HepG2 (cell line): ENCODE results near the gene RNGTT. TPM values are rescaled to one million over a fixed set of nuclear protein-coding genes. Genes with fewer than 3 reads are reported as not detected.
A peak's percentile ranks its signal among the peaks of the same experiment; 100 is the strongest.

Experiments used
- ATAC-seq: fragments of 200-7000 bp; cut with Tn5 transposase; 3 replicates; pipeline ENCODE4 v1.9.1; 2020; ENCODE audit warnings: mild to moderate bottlenecking, moderate library complexity
- BruUV-seq: library from RNA; stranded (reverse); fragments of 400-500 nt; replicated peaks from 2 replicates; lab custom pipeline; 2021; lab: Mats Ljungman, UMichigan
- CTCF ChIA-PET: fragments of 300-600 bp; formaldehyde crosslinking; extraction: SDS; loops from one replicate; lab custom pipeline; 2021; ENCODE audit warnings: low total read pairs, inconsistent platforms, low intra/inter-chr PET ratio; lab: Yijun Ruan, JAX
- POLR2A ChIA-PET: fragments of 350-600 bp; sonication (Branson Sonifier 250); formaldehyde crosslinking; loops from one replicate; lab custom pipeline; 2020; ENCODE audit warnings: antibody characterized with exemption, inconsistent platforms; lab: Yijun Ruan, JAX
- DNase-seq: peaks from one replicate; pipeline ENCODE4 v3.0.0-alpha.2; 2015; ENCODE audit warnings: low spot score
- FAIRE-seq: peaks from 3 replicates; lab custom pipeline; 2011; peaks lifted over from hg19 to GRCh38; lab: Jason Lieb, UNC
- H2AFZ ChIP-seq: one replicate; pipeline ENCODE4 v1.6.1; 2011; ENCODE audit warnings: low read length, inconsistent platforms
- H3K27ac ChIP-seq: fragments of 300-600 bp; 3 replicates; pipeline ENCODE4 v1.8.0; 2011; ENCODE audit warnings: mixed run types, mild to moderate bottlenecking, mixed read lengths, low read length, inconsistent platforms; ENCODE audit not compliant: insufficient read depth; ENCODE audit errors: extremely low read length
- H3K27me3 ChIP-seq, 2 experiments: fragments of 200-600 bp in 1 of 2; 2 replicates in 1 of 2; 3 replicates in 1 of 2; pipeline versions ENCODE4 v1.6.0 to v1.8.0; 2011; ENCODE audit warnings: low read length in 2 of 2, mild to moderate bottlenecking in 2 of 2, moderate library complexity in 2 of 2, inconsistent platforms in 1 of 2; ENCODE audit not compliant: insufficient read depth in 2 of 2, control insufficient read depth in 1 of 2
- H3K36me3 ChIP-seq, 2 experiments: fragments of 200-600 bp in 1 of 2; replicated peaks in 1 of 2; 2 replicates in 1 of 2; 3 replicates in 1 of 2; pipeline versions ENCODE4 v1.5.1 to v1.8.0; 2011; ENCODE audit warnings: low read length in 2 of 2, inconsistent platforms in 1 of 2; ENCODE audit not compliant: insufficient read depth in 2 of 2, control insufficient read depth in 1 of 2
- H3K4me1 ChIP-seq: 2 replicates; pipeline ENCODE4 v1.5.1; 2012; ENCODE audit warnings: low read length, inconsistent platforms; ENCODE audit not compliant: insufficient read depth
- H3K4me2 ChIP-seq: 2 replicates; pipeline ENCODE4 v1.6.0; 2011; ENCODE audit warnings: low read depth, low read length, inconsistent platforms
- H3K4me3 ChIP-seq, 3 experiments: fragments of 200-600 bp in 1 of 3; sonication (generic), shearing (Covaris generic) in 1 of 3; replicated peaks in 1 of 3; 2 replicates each; pipeline ENCODE4 v1.5.1; 2011 to 2016; ENCODE audit warnings: low read length in 3 of 3, inconsistent platforms in 2 of 3, low read depth in 2 of 3, mild to moderate bottlenecking in 2 of 3, control low read depth in 1 of 3, mixed read lengths in 1 of 3; ENCODE audit not compliant: insufficient read depth in 1 of 3
- H3K79me2 ChIP-seq: one replicate; pipeline ENCODE4 v1.6.1; 2011; ENCODE audit warnings: low read length, inconsistent platforms; ENCODE audit not compliant: insufficient read depth
- H3K9ac ChIP-seq: 2 replicates; pipeline ENCODE4 v1.6.0; 2011; ENCODE audit warnings: mild to moderate bottlenecking, low read depth, low read length, inconsistent platforms; ENCODE audit not compliant: insufficient read depth
- H3K9me3 ChIP-seq: 2 replicates; pipeline ENCODE4 v1.5.1; 2012; ENCODE audit warnings: mild to moderate bottlenecking, low read length
- H4K20me1 ChIP-seq: 2 replicates; pipeline ENCODE4 v1.6.0; 2011; ENCODE audit warnings: inconsistent platforms, mild to moderate bottlenecking, low read length, moderate library complexity; ENCODE audit not compliant: insufficient read depth
- ATAD3A ChIP-seq: sonication (generic); formaldehyde crosslinking; IDR thresholded peaks from 2 replicates; pipeline ENCODE4 v1.4.0; 2020; ENCODE audit warnings: missing genetic modification reagents
- CBFB ChIP-seq: sonication (generic); formaldehyde crosslinking; IDR thresholded peaks from 2 replicates; pipeline ENCODE4 v1.4.0; 2020; ENCODE audit warnings: missing genetic modification reagents
- KDM1A ChIP-seq: IDR thresholded peaks from 2 replicates; pipeline ENCODE4 v1.6.1; 2016; ENCODE audit warnings: missing compliant biosample characterization
- MAFK ChIP-seq, 2 experiments: IDR thresholded peaks in 1 of 2; conservative IDR thresholded peaks in 1 of 2; 2 replicates each; pipeline ENCODE4 v1.6.1; 2011; ENCODE audit warnings: improper control_type of control experiment in 2 of 2, low read length in 2 of 2
- NFE2L2 ChIP-seq: fragments of 150-350 bp; IDR thresholded peaks from 2 replicates; pipeline ENCODE4 v1.6.1; 2014; ENCODE audit warnings: low read length
- RBM39 ChIP-seq: fragments of 200-400 bp; formaldehyde crosslinking; IDR thresholded peaks from one replicate; pipeline ENCODE4 v1.6.1; 2018; ENCODE audit warnings: antibody characterized with exemption, mild to moderate bottlenecking, low read depth, low read length; ENCODE audit not compliant: poor library complexity, severe bottlenecking
- RCOR2 ChIP-seq: IDR thresholded peaks from 2 replicates; pipeline ENCODE4 v1.6.1; 2016; ENCODE audit warnings: missing biosample characterization, missing genetic modification reagents
- U2AF1 ChIP-seq: fragments of 200-400 bp; formaldehyde crosslinking; optimal IDR thresholded peaks from 2 replicates; pipeline ENCODE3; 2017; ENCODE audit warnings: mild to moderate bottlenecking, low read depth, low read length
- ZFP36L2 ChIP-seq: sonication (generic); formaldehyde crosslinking; IDR thresholded peaks from 2 replicates; pipeline ENCODE4 v1.4.0; 2020; ENCODE audit warnings: missing genetic modification reagents
- ZNF124 ChIP-seq: sonication (generic); formaldehyde crosslinking; IDR thresholded peaks from 2 replicates; pipeline ENCODE4 v1.4.0; 2020; ENCODE audit warnings: missing genetic modification reagents
- ZNF619 ChIP-seq: sonication (generic); formaldehyde crosslinking; IDR thresholded peaks from 2 replicates; pipeline ENCODE4 v1.4.0; 2020; ENCODE audit warnings: mild to moderate bottlenecking, missing genetic modification reagents
- ZSCAN22 ChIP-seq: sonication (generic); formaldehyde crosslinking; IDR thresholded peaks from 2 replicates; pipeline ENCODE4 v1.4.0; 2020; ENCODE audit warnings: mild to moderate bottlenecking, missing genetic modification reagents
- WGBS: methylation state at CpG from one replicate; pipeline ENCODE4 v1.1.6; 2017; ENCODE audit warnings: low lambda C conversion rate; 5-methylcytosine and 5-hydroxymethylcytosine counted together
- in situ Hi-C: cut with HindIII; loops from 2 replicates; pipeline ENCODE4 v1.10.0; 2017; ENCODE audit warnings: low pct_unique_long_range_greater_than_20kb; ENCODE audit not compliant: extremely low pct_ligation_motif_present
- intact Hi-C: fragments of 100-400 bp; cut with micrococcal nuclease; formaldehyde crosslinking; loops from one replicate; pipeline ENCODE4 v1.10.0; 2022; ENCODE audit not compliant: unreplicated experiment
- polyA plus RNA-seq, 8 experiments: library from polyadenylated mRNA; depleted of rRNA in 3 of 8; stranded (reverse) in 7 of 8; unstranded in 1 of 8; fragments of >200 nt; fragmentation: Illumina TruSeq in 4 of 8; extraction: Trizol in 4 of 8; gene quantifications; 2 replicates each; pipeline versions ENCODE4 v1.2.1 to v1.2.3, GENCODE V29; 2011 to 2016; ENCODE audit warnings: low read depth in 4 of 8, missing spikeins in 1 of 8, mixed read lengths in 1 of 8; ENCODE audit not compliant: insufficient read depth in 1 of 8
- total RNA-seq, 5 experiments: library from RNA; depleted of rRNA; stranded (reverse); fragments of >200 nt; fragmentation: Illumina TruSeq; extraction: Trizol; gene quantifications; 2 replicates each; pipeline ENCODE4 v1.2.3, GENCODE V29; 2016; ENCODE audit warnings: low read depth in 1 of 5
- TF ChIP-seq, protein P1 (sequence below): sonication (generic); formaldehyde crosslinking; IDR thresholded peaks from 2 replicates; pipeline ENCODE4 v1.4.0; 2020; ENCODE audit warnings: missing genetic modification reagents
- TF ChIP-seq, protein P2 (sequence below): sonication (generic); formaldehyde crosslinking; IDR thresholded peaks from 2 replicates; pipeline ENCODE4 v1.4.0; 2020; ENCODE audit warnings: missing genetic modification reagents, borderline replicate concordance

Gene RNGTT
- total and polyA plus RNA-seq, 2 of the 13 experiments (the other 11 are each of a cell fraction or from before 2014, with no cell fraction given): 6.0 to 22.6 TPM

- no peaks in the 10 kb centered on the region for H4K20me1 ChIP-seq
- no TSS peak for BruUV-seq
- intact Hi-C loops (no loop called here), in situ Hi-C loops (no loop called here)
- no peaks in the 10 kb centered on the region for H3K4me1 ChIP-seq
- no peak for FAIRE-seq
- no peak overlapping the region for H2AFZ ChIP-seq
- TF ChIP-seq RBM39 (no peak), RCOR2 (no peak), MAFK (conservative IDR thresholded peaks at IDR 0.05 in 1 of 2, IDR thresholded peaks at IDR 0.05 in 1 of 2; ENCODE audit: low read length in 2 of 2) (peak in 1 of 2 experiments; percentile 58; a peak in 2 of 4 replicates), U2AF1 (no peak), ZNF124 (CRISPR knock-in tag) (no peak), ZFP36L2 (CRISPR knock-in tag) (no peak), ATAD3A (CRISPR knock-in tag) (no peak), KDM1A (CRISPR knock-in tag) (no peak), ZNF619 (CRISPR knock-in tag) (no peak), ZSCAN22 (CRISPR knock-in tag) (no peak), NFE2L2 (peak; percentile 61; the same call in 1 of the 2 replicates), CBFB (CRISPR knock-in tag) (no peak)
- TF ChIP-seq, protein P1, sequence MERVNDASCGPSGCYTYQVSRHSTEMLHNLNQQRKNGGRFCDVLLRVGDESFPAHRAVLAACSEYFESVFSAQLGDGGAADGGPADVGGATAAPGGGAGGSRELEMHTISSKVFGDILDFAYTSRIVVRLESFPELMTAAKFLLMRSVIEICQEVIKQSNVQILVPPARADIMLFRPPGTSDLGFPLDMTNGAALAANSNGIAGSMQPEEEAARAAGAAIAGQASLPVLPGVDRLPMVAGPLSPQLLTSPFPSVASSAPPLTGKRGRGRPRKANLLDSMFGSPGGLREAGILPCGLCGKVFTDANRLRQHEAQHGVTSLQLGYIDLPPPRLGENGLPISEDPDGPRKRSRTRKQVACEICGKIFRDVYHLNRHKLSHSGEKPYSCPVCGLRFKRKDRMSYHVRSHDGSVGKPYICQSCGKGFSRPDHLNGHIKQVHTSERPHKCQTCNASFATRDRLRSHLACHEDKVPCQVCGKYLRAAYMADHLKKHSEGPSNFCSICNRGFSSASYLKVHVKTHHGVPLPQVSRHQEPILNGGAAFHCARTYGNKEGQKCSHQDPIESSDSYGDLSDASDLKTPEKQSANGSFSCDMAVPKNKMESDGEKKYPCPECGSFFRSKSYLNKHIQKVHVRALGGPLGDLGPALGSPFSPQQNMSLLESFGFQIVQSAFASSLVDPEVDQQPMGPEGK: no peak
- TF ChIP-seq, protein P2, sequence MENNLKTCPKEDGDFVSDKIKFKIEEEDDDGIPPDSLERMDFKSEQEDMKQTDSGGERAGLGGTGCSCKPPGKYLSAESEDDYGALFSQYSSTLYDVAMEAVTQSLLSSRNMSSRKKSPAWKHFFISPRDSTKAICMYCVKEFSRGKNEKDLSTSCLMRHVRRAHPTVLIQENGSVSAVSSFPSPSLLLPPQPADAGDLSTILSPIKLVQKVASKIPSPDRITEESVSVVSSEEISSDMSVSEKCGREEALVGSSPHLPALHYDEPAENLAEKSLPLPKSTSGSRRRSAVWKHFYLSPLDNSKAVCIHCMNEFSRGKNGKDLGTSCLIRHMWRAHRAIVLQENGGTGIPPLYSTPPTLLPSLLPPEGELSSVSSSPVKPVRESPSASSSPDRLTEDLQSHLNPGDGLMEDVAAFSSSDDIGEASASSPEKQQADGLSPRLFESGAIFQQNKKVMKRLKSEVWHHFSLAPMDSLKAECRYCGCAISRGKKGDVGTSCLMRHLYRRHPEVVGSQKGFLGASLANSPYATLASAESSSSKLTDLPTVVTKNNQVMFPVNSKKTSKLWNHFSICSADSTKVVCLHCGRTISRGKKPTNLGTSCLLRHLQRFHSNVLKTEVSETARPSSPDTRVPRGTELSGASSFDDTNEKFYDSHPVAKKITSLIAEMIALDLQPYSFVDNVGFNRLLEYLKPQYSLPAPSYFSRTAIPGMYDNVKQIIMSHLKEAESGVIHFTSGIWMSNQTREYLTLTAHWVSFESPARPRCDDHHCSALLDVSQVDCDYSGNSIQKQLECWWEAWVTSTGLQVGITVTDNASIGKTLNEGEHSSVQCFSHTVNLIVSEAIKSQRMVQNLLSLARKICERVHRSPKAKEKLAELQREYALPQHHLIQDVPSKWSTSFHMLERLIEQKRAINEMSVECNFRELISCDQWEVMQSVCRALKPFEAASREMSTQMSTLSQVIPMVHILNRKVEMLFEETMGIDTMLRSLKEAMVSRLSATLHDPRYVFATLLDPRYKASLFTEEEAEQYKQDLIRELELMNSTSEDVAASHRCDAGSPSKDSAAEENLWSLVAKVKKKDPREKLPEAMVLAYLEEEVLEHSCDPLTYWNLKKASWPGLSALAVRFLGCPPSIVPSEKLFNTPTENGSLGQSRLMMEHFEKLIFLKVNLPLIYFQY (CRISPR knock-in tag): no peak
- ChIA-PET POLR2A (no interaction called here), CTCF (no interaction called here)
- no peaks in the 10 kb centered on the region for H3K79me2 ChIP-seq
- no peak for DNase-seq
- 93% methylated on average over 8 of the region's 8 CpGs for WGBS
- H3K9ac ChIP-seq: no peak overlapping the region
- H3K36me3 ChIP-seq: no peaks in the 10 kb centered on the region
- H3K27me3 ChIP-seq: no peaks in the 10 kb centered on the region
- H3K4me3 ChIP-seq: no peak overlapping the region
- H3K4me2 ChIP-seq: no peak overlapping the region
- no peaks in the 10 kb centered on the region for H3K9me3 ChIP-seq
- no peak for ATAC-seq
- no peak overlapping the region for H3K27ac ChIP-seq
These were observed 187.4 kb downstream of the RNGTT start for GRCh38 chr6:88775866-88776571.
